Measurements from ENCODE around the gene MAP4K5.
"Not testable (repeated sequence)": the region's sequence is repeated elsewhere in the genome, so short reads cannot be mapped to it uniquely, and the experiment has no call there.

The MAP4K5 gene

GRCh38 chr14:50532502-50533240, at the start of gene MAP4K5:
Gene MAP4K5, minus strand, starts transcription at chr14:50532569. Its CDS starts 520 bp downstream, at chr14:50532049.
- peak; percentile 86 for DNase-seq (ENCODE audit: low read depth)

GRCh38 chr14:50578433-50578832, 46.1 kb upstream of the MAP4K5 start:
- no peak for DNase-seq (ENCODE audit: low read depth)

GRCh38 chr14:50577982-50578381, 45.6 kb upstream of the MAP4K5 start:
- no peak for DNase-seq (ENCODE audit: low read depth)

GRCh38 chr14:50575769-50576168, 43.4 kb upstream of the MAP4K5 start:
- DNase-seq (ENCODE audit: low read depth) = no peak

- DNase-seq (ENCODE audit: low read depth) = no peak
Observed at GRCh38 chr14:50573862-50574261, 41.5 kb upstream of the MAP4K5 start.

GRCh38 chr14:50569714-50570274, 37.4 kb upstream of the MAP4K5 start:
- DNase-seq (ENCODE audit: low read depth) = no peak

- no peak for DNase-seq (ENCODE audit: low read depth)
Observed at GRCh38 chr14:50562841-50563240, 30.5 kb upstream of the MAP4K5 start.

GRCh38 chr14:50560931-50561285, 28.5 kb upstream of the MAP4K5 start:
- peak; percentile 61 for DNase-seq (ENCODE audit: low read depth)

- DNase-seq (ENCODE audit: low read depth) = peak; percentile 1
Observed at GRCh38 chr14:50559990-50560930, 27.9 kb upstream of the MAP4K5 start, which contains the start of gene ATL1. Gene ATL1, plus strand, starts transcription at chr14:50560145. Its CDS starts 121 bp downstream, at chr14:50560266.

- DNase-seq (ENCODE audit: low read depth) = not testable (repeated sequence)
Observed at GRCh38 chr14:50552796-50553195, 20.4 kb upstream of the MAP4K5 start.

- DNase-seq (ENCODE audit: low read depth) = no peak
Observed at GRCh38 chr14:50551877-50552276, 19.5 kb upstream of the MAP4K5 start.

- no peak for DNase-seq (ENCODE audit: low read depth)
Observed at GRCh38 chr14:50550294-50550693, 17.9 kb upstream of the MAP4K5 start.

- no peak for DNase-seq (ENCODE audit: low read depth)
Observed at GRCh38 chr14:50545618-50546017, 13.2 kb upstream of the MAP4K5 start.

- no peak for DNase-seq (ENCODE audit: low read depth)
Observed at GRCh38 chr14:50544911-50545310, 12.5 kb upstream of the MAP4K5 start.

- no peak for DNase-seq (ENCODE audit: low read depth)
Observed at GRCh38 chr14:50542941-50543418, 10.6 kb upstream of the MAP4K5 start.

- no peak for DNase-seq (ENCODE audit: low read depth)
Observed at GRCh38 chr14:50541159-50541567, 8.8 kb upstream of the MAP4K5 start.

- no peak for DNase-seq (ENCODE audit: low read depth)
Observed at GRCh38 chr14:50539051-50539450, 6.7 kb upstream of the MAP4K5 start.

- DNase-seq (ENCODE audit: low read depth) = not testable (repeated sequence)
Observed at GRCh38 chr14:50538034-50538433, 5.7 kb upstream of the MAP4K5 start.

GRCh38 chr14:50534997-50535396, 2.6 kb upstream of the MAP4K5 start:
- DNase-seq (ENCODE audit: low read depth) = no peak

- no peak for DNase-seq (ENCODE audit: low read depth)
Observed at GRCh38 chr14:50534416-50534815, 2.0 kb upstream of the MAP4K5 start.

- no peak for DNase-seq (ENCODE audit: low read depth)
Observed at GRCh38 chr14:50533806-50534205, 1.4 kb upstream of the MAP4K5 start.

- DNase-seq (ENCODE audit: low read depth) = no peak
Observed at GRCh38 chr14:50533241-50533705, 904 bp upstream of the MAP4K5 start.

Measured in stimulated activated CD8-positive, alpha-beta memory T cell treated with anti-CD3 and anti-CD28 coated beads, Interleukin-12 subunit alpha, Interleukin-12 subunit beta, amount 100 ng/mL, for 4 hours (primary cell).